GM21737 (cell line): ENCODE measurements around the gene ANKRD11.
A peak's percentile ranks its signal among the peaks of the same experiment; 100 is the strongest.
"Not testable (repeated sequence)": the region's sequence is repeated elsewhere in the genome, so short reads cannot be mapped to it uniquely, and the experiment has no call there.

Experiments
- ATAC-seq: cut with Tn5 transposase; IDR thresholded peaks from one replicate; pipeline ENCODE4 v1.9.1; 2021; ENCODE audit warnings: mild to moderate bottlenecking, moderate library complexity; ENCODE audit not compliant: unreplicated experiment

ANKRD11 gene

GRCh38 chr16:89482150-89482816, 8.1 kb downstream of the ANKRD11 start:
- ATAC-seq = no peak

DNA sequence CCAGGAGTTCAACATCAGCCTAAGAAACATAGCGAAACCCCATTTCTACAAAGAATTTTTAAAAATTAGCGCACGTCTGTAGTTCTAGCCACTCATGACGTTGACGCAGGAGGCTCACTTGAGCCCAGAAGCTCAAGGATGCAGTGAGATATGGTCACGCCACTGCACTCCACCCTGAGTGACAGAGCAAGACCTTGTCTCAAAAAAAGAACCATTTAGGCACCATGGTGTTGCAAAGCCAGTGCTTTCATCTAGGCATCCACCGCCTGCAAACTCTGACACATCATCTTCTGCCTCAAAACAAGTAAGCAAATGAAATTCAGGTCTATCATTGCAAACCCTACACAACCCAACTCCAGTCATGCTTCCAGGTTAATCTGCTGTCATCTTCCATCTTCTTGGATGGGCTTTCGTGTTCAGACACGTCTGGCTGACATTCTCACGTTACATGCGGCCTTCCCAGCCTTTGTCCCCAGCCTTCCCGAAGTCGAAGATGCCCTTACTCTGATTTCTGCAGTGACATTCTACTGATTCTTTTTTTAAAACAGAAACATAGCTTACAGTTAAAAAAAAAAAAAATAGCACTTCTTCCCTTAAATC, 8.9 kb downstream of the ANKRD11 start:
- ATAC-seq = no peak

DNA sequence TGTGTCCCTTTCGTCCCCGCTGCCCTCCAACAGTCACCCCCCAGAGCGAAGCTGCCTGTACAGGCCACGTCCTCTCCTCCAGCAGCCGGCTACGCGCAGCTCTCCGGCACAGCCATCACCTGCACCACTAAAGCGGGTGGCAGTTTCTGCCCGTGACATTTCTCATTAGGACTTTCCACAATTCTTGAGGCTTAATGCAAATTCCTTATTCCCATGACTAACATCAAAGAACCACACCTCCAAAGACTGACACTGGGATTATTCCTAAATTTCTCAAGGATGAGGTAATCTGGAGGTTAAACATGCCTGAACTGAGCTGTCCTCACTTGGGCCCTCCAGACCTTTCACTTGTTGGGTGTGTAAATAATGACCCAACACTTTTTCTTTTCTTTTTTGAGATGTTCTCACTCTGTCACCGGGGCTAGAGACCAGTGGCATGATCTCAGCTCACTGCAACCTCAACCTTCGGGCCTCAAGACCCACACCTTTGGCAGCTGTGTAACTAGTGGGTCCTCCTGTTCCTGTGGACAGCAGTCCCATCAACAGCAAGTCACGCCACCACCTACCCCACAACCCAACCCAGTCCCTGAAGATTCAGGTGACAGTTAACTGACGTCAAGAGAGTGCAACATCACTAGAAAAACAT, 11.7 kb downstream of the ANKRD11 start:
- no peak for ATAC-seq

GRCh38 chr16:89476811-89477261, 13.5 kb downstream of the ANKRD11 start:
- peak; percentile 56 for ATAC-seq

- peak; percentile 18 for ATAC-seq
These were observed 14.0 kb downstream of the ANKRD11 start for GRCh38 chr16:89476379-89476778.

DNA sequence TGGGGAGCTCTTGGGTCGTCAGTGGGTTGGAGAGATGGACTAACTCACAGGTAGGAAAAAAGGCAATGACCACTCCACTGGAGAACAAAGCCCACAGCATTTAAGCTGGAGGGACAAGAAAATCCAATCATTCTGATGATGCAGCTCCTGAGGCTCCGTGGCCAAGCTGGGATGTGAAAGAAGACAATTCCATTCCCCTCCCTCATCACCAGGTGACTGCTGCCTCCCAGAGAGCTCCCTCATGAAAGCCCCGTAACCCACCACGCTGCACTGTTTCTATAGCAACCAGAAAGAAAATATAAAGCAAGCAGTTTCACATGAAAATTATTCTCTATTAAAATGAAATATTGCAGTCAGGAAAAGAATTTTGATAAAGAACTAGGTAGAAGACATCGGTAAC, 15.2 kb downstream of the ANKRD11 start:
- no peak for ATAC-seq

GRCh38 chr16:89473791-89474414, 16.5 kb downstream of the ANKRD11 start:
- ATAC-seq = no peak

DNA sequence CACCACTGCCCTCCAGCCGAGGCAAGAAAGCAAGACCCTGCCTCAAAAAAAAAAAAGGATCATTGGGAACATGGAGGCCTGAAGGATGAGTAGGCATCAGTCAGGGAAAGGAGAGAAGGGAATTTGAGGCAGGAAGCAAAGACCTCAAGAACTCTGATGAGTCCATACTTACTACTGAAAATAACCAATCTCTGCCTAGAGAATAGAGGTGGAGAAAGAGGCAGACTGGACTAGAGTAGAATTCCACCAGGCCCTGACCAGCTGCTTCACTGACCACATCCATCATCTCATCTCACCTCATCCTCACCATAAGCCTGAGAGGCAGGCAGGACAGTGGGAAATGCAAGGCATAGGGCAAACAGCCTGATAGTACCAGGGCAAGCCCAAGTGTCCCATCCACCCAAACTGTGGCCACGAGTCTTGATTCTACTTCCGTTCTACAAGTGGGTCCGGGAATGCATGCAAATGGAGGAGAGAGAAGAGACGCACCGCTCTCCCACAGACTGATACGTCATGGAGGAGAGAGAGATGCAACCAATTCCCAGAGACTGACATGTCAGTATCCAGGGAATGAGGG, 17.1 kb downstream of the ANKRD11 start:
- ATAC-seq = no peak

DNA sequence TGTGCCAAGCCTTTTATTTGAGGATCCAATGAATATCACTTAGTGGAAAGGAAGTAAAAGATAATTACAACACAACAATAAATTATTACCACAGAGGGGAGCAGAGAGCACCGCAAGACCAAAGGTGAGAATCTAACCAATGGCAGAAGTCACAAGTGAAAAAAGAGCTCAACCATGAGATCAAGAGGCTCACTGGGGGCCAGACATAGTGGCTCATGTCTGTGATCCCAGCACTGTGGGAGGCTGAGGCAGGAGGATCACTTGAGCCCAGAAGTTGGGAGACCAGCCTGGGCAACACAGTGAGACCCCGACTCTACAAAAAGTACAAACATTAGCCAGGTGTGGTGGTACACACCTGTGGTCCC, 17.7 kb downstream of the ANKRD11 start:
- ATAC-seq = no peak

DNA sequence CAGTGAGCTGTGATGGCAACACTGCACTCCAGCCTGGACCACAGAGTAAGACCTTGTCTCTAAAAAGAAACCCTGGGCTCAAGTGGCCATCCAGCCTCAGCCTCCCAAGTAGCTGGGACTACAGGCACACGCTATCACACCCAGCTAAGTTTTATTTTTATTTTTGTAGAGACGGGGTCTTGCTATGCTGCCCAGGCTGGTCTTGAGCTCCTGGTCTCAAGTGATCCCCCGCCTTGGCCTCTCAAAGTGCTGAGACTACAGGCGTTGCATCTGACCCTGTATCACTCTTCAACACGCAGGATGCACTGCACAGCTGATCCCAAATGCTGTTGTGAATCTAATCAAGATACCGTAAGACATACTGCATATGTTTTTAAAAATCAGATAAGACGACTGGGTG, 23.0 kb downstream of the ANKRD11 start:
- no peak for ATAC-seq

DNA sequence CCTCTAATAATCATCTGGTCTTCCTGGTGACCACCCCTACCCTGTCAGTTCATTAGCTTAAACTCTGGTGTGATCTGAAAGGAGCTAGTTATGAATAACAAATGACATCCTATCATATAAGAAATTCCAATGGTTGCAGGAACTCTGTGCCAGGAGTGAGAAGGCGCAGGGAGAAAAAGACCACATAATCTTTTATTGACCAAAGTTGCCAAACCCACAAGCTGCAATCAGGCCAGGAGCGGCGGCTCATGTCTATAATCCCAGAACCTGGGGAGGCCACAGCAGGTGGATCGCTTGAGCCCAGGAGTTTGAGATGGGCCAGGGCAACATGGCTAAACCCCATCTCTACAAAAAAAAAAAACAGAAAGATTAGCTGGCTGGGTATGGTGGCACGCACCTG, 23.4 kb downstream of the ANKRD11 start:
- no peak for ATAC-seq

GRCh38 chr16:89463312-89463711, 27.0 kb downstream of the ANKRD11 start:
- ATAC-seq = not testable (repeated sequence)

GRCh38 chr16:89462639-89463038, 27.7 kb downstream of the ANKRD11 start:
- ATAC-seq = not testable (repeated sequence)

DNA sequence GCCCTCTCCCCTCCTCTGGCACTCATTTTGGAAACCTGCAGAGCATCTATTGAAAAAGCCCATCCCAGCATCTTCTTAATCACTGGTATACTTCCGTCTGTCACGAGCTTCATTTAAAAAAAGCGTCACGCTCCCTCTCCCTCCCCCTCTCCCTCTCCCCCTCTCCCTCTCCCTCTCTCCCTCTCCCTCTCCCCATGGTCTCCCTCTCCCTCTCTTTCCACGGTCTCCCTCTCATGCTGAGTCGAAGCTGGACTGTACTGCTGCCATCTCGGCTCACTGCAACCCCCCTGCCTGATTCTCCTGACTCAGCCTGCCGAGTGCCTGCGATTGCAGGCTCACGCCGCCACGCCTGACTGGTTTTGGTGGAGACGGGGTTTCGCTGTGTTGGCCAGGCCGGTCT, 28.5 kb downstream of the ANKRD11 start:
- not testable (repeated sequence) for ATAC-seq

- ATAC-seq = no peak
These were observed 29.8 kb downstream of the ANKRD11 start for GRCh38 chr16:89460556-89460955.

DNA sequence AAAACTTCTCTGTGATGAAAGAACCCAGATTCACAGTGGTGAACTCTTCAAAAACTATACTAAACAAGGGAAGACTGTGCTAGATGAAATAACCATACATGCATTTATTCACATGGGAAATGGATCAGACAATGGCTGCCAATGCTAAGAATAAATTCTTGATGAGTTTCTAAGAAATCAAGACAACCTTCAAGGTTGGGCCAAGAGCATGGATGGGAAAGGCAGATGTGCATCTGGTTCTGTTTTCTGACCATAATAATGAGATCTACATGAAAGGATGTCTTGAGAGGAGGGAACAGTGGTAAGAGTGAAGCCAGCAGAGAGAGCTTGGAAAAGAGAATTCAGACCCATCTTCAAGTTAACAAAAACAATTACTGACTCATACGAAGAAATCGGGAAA, 31.4 kb downstream of the ANKRD11 start:
- no peak for ATAC-seq

DNA sequence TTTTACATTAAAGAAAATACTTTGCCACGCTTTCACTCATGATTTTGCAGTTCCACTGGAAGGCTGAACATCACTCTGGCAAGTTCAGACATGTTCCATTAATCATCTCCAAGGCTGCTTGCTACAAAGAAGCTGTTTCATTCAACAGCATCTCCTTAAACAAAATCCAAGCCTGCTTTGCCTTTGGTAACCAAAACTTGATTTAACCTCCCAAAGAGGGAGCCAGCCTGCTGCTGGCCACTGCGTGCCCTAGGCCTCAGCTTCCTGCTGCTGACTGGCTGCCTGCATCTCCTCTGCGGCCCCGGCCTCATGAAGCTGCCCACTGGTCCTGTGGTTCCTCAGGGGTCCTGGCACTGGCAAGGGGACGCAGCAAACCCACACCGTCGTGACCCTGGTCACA, 31.8 kb downstream of the ANKRD11 start:
- no peak for ATAC-seq

DNA sequence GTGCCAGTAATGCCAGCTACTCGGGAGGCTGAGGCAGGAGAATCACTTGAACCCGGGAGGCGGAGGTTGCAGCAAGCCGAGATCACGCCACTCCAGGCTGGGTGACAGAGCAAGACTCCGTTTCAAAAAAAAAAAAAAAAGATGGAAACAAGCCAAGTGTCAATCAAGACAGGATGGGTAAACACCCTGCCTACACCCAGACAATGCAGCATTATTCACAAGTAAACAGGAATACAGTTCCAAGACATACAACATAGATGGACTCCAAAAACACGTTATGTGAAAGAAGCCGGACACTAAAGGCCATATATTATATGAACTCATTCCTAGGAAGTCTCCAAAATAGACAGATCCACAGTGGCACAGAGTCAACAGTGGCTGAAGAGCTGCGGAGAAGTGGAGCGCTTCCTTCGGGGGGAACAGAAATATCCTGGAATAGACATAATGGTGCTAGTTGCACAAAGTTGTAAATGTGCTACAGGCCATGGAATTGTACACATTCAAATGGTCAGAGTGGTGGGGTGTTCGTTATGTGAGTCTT, 33.9 kb downstream of the ANKRD11 start:
- ATAC-seq = no peak

DNA sequence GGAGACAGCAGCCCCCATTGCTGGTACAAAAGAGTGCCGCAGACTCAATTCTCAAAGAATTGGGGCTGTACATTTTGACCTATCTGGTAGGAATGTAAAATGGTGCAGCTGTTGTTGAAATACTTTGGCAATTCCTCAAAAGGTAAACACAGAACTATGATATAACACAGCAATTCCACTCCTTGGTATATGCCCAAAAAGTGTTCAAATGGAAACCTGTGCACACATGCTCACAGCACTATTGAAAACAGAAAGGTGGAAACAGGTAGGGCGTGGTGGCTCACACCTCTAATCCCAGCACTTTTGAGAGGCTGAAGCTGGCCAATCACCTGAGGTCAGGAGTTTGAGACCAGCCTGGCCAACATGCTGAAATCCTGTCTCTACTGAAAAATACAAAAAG, 34.7 kb downstream of the ANKRD11 start:
- ATAC-seq = no peak

- ATAC-seq = no peak
These were observed 35.2 kb downstream of the ANKRD11 start for GRCh38 chr16:89455178-89455577.
